Left renal cortex interstitium (tissue), 4 donors: ENCODE measurements around the gene STX8. TPM values are rescaled to one million over a fixed set of nuclear protein-coding genes. Genes with fewer than 3 reads are reported as not detected.
"Not testable (repeated sequence)": the region's sequence is repeated elsewhere in the genome, so short reads cannot be mapped to it uniquely, and the experiment has no call there.

Experiments
- DNase-seq, 4 donors: peaks; one replicate each; pipeline ENCODE4 v3.0.0-alpha.2; 2013; ENCODE audit warnings: low read depth in 4 of 4, low spot score in 2 of 4, missing footprints in 1 of 4
- polyA plus RNA-seq, 4 donors: library from polyadenylated mRNA; unstranded; fragments of 120-200 nt; gene quantifications; one replicate each; pipeline ENCODE4 v1.2.1, GENCODE V29; 2013; ENCODE audit not compliant: insufficient read length in 4 of 4

Gene STX8
- polyA plus RNA-seq, 4 donors = 59.1 to 71.2 (median 61.9) TPM

GRCh38 chr17:9360677-9361081 lies 214.9 kb downstream of the STX8 start:
- DNase-seq = no peak

GRCh38 chr17:9356488-9356911 lies 219.1 kb downstream of the STX8 start:
- DNase-seq = no peak

- DNase-seq = no peak
Observed at GRCh38 chr17:9355846-9356245, 219.8 kb downstream of the STX8 start.

- not testable (repeated sequence) for DNase-seq
Observed at GRCh38 chr17:9355231-9355630, 220.4 kb downstream of the STX8 start.

- DNase-seq = no peak
Observed at GRCh38 chr17:9350080-9350479, 225.5 kb downstream of the STX8 start.

- no peak for DNase-seq
Observed at GRCh38 chr17:9346296-9346926, 229.2 kb downstream of the STX8 start.

GRCh38 chr17:9343516-9343915 lies 232.1 kb downstream of the STX8 start:
- DNase-seq = no peak

GRCh38 chr17:9342225-9342624 lies 233.4 kb downstream of the STX8 start:
- DNase-seq = no peak

- DNase-seq = no peak
Observed at GRCh38 chr17:9339958-9340357, 235.7 kb downstream of the STX8 start.

GRCh38 chr17:9339482-9339881 lies 236.1 kb downstream of the STX8 start:
- DNase-seq = not testable (repeated sequence)

- DNase-seq = no peak
Observed at GRCh38 chr17:9336817-9337216, 238.8 kb downstream of the STX8 start.

- DNase-seq = no peak
Observed at GRCh38 chr17:9334536-9335446, 240.8 kb downstream of the STX8 start.

GRCh38 chr17:9332132-9332494 lies 243.5 kb downstream of the STX8 start:
- no peak for DNase-seq

GRCh38 chr17:9331279-9332131 lies 244.1 kb downstream of the STX8 start:
- no peak for DNase-seq

- no peak for DNase-seq
Observed at GRCh38 chr17:9330611-9331271, 244.9 kb downstream of the STX8 start.

- no peak for DNase-seq
Observed at GRCh38 chr17:9330141-9330540, 245.5 kb downstream of the STX8 start.

- no peak for DNase-seq
Observed at GRCh38 chr17:9329251-9329921, 246.2 kb downstream of the STX8 start.

GRCh38 chr17:9324864-9325263 lies 250.8 kb downstream of the STX8 start:
- DNase-seq = no peak

GRCh38 chr17:9322326-9322725 lies 253.3 kb downstream of the STX8 start:
- DNase-seq = no peak

- DNase-seq = no peak
Observed at GRCh38 chr17:9321890-9322289, 253.7 kb downstream of the STX8 start.
